HepG2 (cell line): Measurements from ENCODE around the gene ARSJ. TPM values are rescaled to one million over a fixed set of nuclear protein-coding genes. Genes with fewer than 3 reads are reported as not detected.

Source experiments
- ATAC-seq: fragments of 200-7000 bp; cut with Tn5 transposase; 3 replicates; pipeline ENCODE4 v1.9.1; 2020; ENCODE audit warnings: mild to moderate bottlenecking, moderate library complexity
- BruUV-seq: library from RNA; stranded (reverse); fragments of 400-500 nt; replicated peaks from 2 replicates; lab custom pipeline; 2021; lab: Mats Ljungman, UMichigan
- CTCF ChIA-PET: fragments of 300-600 bp; formaldehyde crosslinking; extraction: SDS; loops from one replicate; lab custom pipeline; 2021; ENCODE audit warnings: low total read pairs, inconsistent platforms, low intra/inter-chr PET ratio; lab: Yijun Ruan, JAX
- POLR2A ChIA-PET: fragments of 350-600 bp; sonication (Branson Sonifier 250); formaldehyde crosslinking; loops from one replicate; lab custom pipeline; 2020; ENCODE audit warnings: antibody characterized with exemption, inconsistent platforms; lab: Yijun Ruan, JAX
- DNase-seq: peaks from one replicate; pipeline ENCODE4 v3.0.0-alpha.2; 2015; ENCODE audit warnings: low spot score
- FAIRE-seq: peaks from 3 replicates; lab custom pipeline; 2011; peaks lifted over from hg19 to GRCh38; lab: Jason Lieb, UNC
- H2AFZ ChIP-seq: one replicate; pipeline ENCODE4 v1.6.1; 2011; ENCODE audit warnings: low read length, inconsistent platforms
- H3K27ac ChIP-seq: fragments of 300-600 bp; 3 replicates; pipeline ENCODE4 v1.8.0; 2011; ENCODE audit warnings: mixed run types, mild to moderate bottlenecking, mixed read lengths, low read length, inconsistent platforms; ENCODE audit not compliant: insufficient read depth; ENCODE audit errors: extremely low read length
- H3K27me3 ChIP-seq, 2 experiments: fragments of 200-600 bp in 1 of 2; 2 replicates in 1 of 2; 3 replicates in 1 of 2; pipeline versions ENCODE4 v1.6.0 to v1.8.0; 2011; ENCODE audit warnings: low read length in 2 of 2, mild to moderate bottlenecking in 2 of 2, moderate library complexity in 2 of 2, inconsistent platforms in 1 of 2; ENCODE audit not compliant: insufficient read depth in 2 of 2, control insufficient read depth in 1 of 2
- H3K36me3 ChIP-seq, 2 experiments: fragments of 200-600 bp in 1 of 2; replicated peaks in 1 of 2; 2 replicates in 1 of 2; 3 replicates in 1 of 2; pipeline versions ENCODE4 v1.5.1 to v1.8.0; 2011; ENCODE audit warnings: low read length in 2 of 2, inconsistent platforms in 1 of 2; ENCODE audit not compliant: insufficient read depth in 2 of 2, control insufficient read depth in 1 of 2
- H3K4me1 ChIP-seq: 2 replicates; pipeline ENCODE4 v1.5.1; 2012; ENCODE audit warnings: low read length, inconsistent platforms; ENCODE audit not compliant: insufficient read depth
- H3K4me2 ChIP-seq: 2 replicates; pipeline ENCODE4 v1.6.0; 2011; ENCODE audit warnings: low read depth, low read length, inconsistent platforms
- H3K4me3 ChIP-seq, 3 experiments: fragments of 200-600 bp in 1 of 3; sonication (generic), shearing (Covaris generic) in 1 of 3; replicated peaks in 1 of 3; 2 replicates each; pipeline ENCODE4 v1.5.1; 2011 to 2016; ENCODE audit warnings: low read length in 3 of 3, inconsistent platforms in 2 of 3, low read depth in 2 of 3, mild to moderate bottlenecking in 2 of 3, control low read depth in 1 of 3, mixed read lengths in 1 of 3; ENCODE audit not compliant: insufficient read depth in 1 of 3
- H3K79me2 ChIP-seq: one replicate; pipeline ENCODE4 v1.6.1; 2011; ENCODE audit warnings: low read length, inconsistent platforms; ENCODE audit not compliant: insufficient read depth
- H3K9ac ChIP-seq: 2 replicates; pipeline ENCODE4 v1.6.0; 2011; ENCODE audit warnings: mild to moderate bottlenecking, low read depth, low read length, inconsistent platforms; ENCODE audit not compliant: insufficient read depth
- H3K9me3 ChIP-seq: 2 replicates; pipeline ENCODE4 v1.5.1; 2012; ENCODE audit warnings: mild to moderate bottlenecking, low read length
- H4K20me1 ChIP-seq: 2 replicates; pipeline ENCODE4 v1.6.0; 2011; ENCODE audit warnings: inconsistent platforms, mild to moderate bottlenecking, low read length, moderate library complexity; ENCODE audit not compliant: insufficient read depth
- CAMTA2 ChIP-seq: sonication (generic); formaldehyde crosslinking; IDR thresholded peaks from 2 replicates; pipeline ENCODE4 v1.4.0; 2020; ENCODE audit warnings: mild to moderate bottlenecking, missing genetic modification reagents, borderline replicate concordance
- KAT2B ChIP-seq: fragments of 150-350 bp; IDR thresholded peaks from 2 replicates; pipeline ENCODE4 v1.6.1; 2014; ENCODE audit warnings: low read depth, low read length, borderline replicate concordance
- KDM4B ChIP-seq: sonication (generic); formaldehyde crosslinking; IDR thresholded peaks from 2 replicates; pipeline ENCODE4 v1.4.0; 2020; ENCODE audit warnings: missing genetic modification reagents
- MIXL1 ChIP-seq: IDR thresholded peaks from 2 replicates; pipeline ENCODE4 v1.6.1; 2016
- PCBP2 ChIP-seq: fragments of 200-400 bp; formaldehyde crosslinking; optimal IDR thresholded peaks from 2 replicates; pipeline ENCODE3; 2018; ENCODE audit warnings: low read length, low read depth; ENCODE audit not compliant: poor library complexity, severe bottlenecking
- SAFB2 ChIP-seq: sonication (generic); formaldehyde crosslinking; IDR thresholded peaks from 2 replicates; pipeline ENCODE4 v1.5.1; 2020; ENCODE audit warnings: missing genetic modification reagents, low read depth, mild to moderate bottlenecking, borderline replicate concordance
- SMARCE1 ChIP-seq: fragments of 450-650 bp; IDR thresholded peaks from 2 replicates; pipeline ENCODE4 v1.6.1; 2017; ENCODE audit warnings: borderline replicate concordance
- U2AF2 ChIP-seq: fragments of 200-400 bp; formaldehyde crosslinking; IDR thresholded peaks from 2 replicates; pipeline ENCODE4 v1.6.1; 2017; ENCODE audit warnings: low read depth, mild to moderate bottlenecking, low read length
- ZNF101 ChIP-seq: sonication (generic); formaldehyde crosslinking; IDR thresholded peaks from 2 replicates; pipeline ENCODE4 v1.4.0; 2020; ENCODE audit warnings: mild to moderate bottlenecking, low read depth, missing genetic modification reagents, borderline replicate concordance
- ZNF232 ChIP-seq: sonication (generic); formaldehyde crosslinking; IDR thresholded peaks from 2 replicates; pipeline ENCODE4 v1.4.0; 2020; ENCODE audit warnings: missing genetic modification reagents, borderline replicate concordance
- ZNF337 ChIP-seq: sonication (generic); formaldehyde crosslinking; IDR thresholded peaks from 2 replicates; pipeline ENCODE4 v1.5.1; 2020; ENCODE audit warnings: missing genetic modification reagents, low read depth, mild to moderate bottlenecking, borderline replicate concordance
- ZNF530 ChIP-seq: sonication (generic); formaldehyde crosslinking; IDR thresholded peaks from 2 replicates; pipeline ENCODE4 v1.5.0; 2020; ENCODE audit warnings: low read depth, mild to moderate bottlenecking, missing genetic modification reagents
- WGBS: methylation state at CpG from one replicate; pipeline ENCODE4 v1.1.6; 2017; ENCODE audit warnings: low lambda C conversion rate; 5-methylcytosine and 5-hydroxymethylcytosine counted together
- in situ Hi-C: cut with HindIII; loops from 2 replicates; pipeline ENCODE4 v1.10.0; 2017; ENCODE audit warnings: low pct_unique_long_range_greater_than_20kb; ENCODE audit not compliant: extremely low pct_ligation_motif_present
- intact Hi-C: fragments of 100-400 bp; cut with micrococcal nuclease; formaldehyde crosslinking; loops from one replicate; pipeline ENCODE4 v1.10.0; 2022; ENCODE audit not compliant: unreplicated experiment
- polyA plus RNA-seq, 8 experiments: library from polyadenylated mRNA; depleted of rRNA in 3 of 8; stranded (reverse) in 7 of 8; unstranded in 1 of 8; fragments of >200 nt; fragmentation: Illumina TruSeq in 4 of 8; extraction: Trizol in 4 of 8; gene quantifications; 2 replicates each; pipeline versions ENCODE4 v1.2.1 to v1.2.3, GENCODE V29; 2011 to 2016; ENCODE audit warnings: low read depth in 4 of 8, missing spikeins in 1 of 8, mixed read lengths in 1 of 8; ENCODE audit not compliant: insufficient read depth in 1 of 8
- total RNA-seq, 5 experiments: library from RNA; depleted of rRNA; stranded (reverse); fragments of >200 nt; fragmentation: Illumina TruSeq; extraction: Trizol; gene quantifications; 2 replicates each; pipeline ENCODE4 v1.2.3, GENCODE V29; 2016; ENCODE audit warnings: low read depth in 1 of 5
- TF ChIP-seq, protein P1 (sequence below): sonication (generic); formaldehyde crosslinking; IDR thresholded peaks from 2 replicates; pipeline ENCODE4 v1.5.0; 2020; ENCODE audit warnings: mild to moderate bottlenecking, missing genetic modification reagents

The ARSJ gene
- total and polyA plus RNA-seq, 2 of the 13 experiments (the other 11 are each of a cell fraction or from before 2014, with no cell fraction given), result not detected

DNA sequence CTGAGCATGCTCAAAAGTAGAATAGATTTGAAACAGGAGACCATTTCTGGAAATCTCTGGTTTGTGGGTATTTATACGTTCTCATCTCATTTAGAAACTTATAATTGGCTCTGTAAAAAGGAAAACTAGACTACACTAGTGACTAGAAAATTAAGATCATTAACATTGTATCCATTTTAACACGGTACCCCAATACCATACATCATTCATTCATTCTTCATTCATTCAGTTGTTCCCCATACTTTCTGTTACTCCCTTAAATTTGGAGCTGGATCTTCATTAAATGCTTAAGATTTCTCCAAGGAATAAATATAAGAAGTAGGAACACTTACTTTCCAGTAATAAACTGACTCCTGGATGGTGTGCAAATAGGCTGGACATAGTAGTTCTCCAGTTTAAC is 1.3 kb downstream of the ARSJ start:
- Histone ChIP-seq H3K79me2 (no peaks in the 10 kb centered on the region), H3K9me3 (no peaks in the 10 kb centered on the region), H3K27me3 (peaks cover 3 to 17% of the 10 kb centered on the region in 2 experiments; a peak in 3 of 5 replicates), H3K4me3 (no peak overlapping the region), H3K36me3 (no peaks in the 10 kb centered on the region), H2AFZ (no peak overlapping the region), H4K20me1 (no peaks in the 10 kb centered on the region), H3K4me2 (no peak overlapping the region), H3K9ac (no peak overlapping the region), H3K27ac (no peak overlapping the region), H3K4me1 (no peaks in the 10 kb centered on the region)
- TF ChIP-seq U2AF2, result no peak
- no peak for TF ChIP-seq SAFB2 (CRISPR knock-in tag)
- no peak for TF ChIP-seq KDM4B
- no peak for TF ChIP-seq ZNF530 (CRISPR knock-in tag)
- TF ChIP-seq SMARCE1, result no peak
- TF ChIP-seq ZNF232 (CRISPR knock-in tag), result no peak
- TF ChIP-seq, protein P1, sequence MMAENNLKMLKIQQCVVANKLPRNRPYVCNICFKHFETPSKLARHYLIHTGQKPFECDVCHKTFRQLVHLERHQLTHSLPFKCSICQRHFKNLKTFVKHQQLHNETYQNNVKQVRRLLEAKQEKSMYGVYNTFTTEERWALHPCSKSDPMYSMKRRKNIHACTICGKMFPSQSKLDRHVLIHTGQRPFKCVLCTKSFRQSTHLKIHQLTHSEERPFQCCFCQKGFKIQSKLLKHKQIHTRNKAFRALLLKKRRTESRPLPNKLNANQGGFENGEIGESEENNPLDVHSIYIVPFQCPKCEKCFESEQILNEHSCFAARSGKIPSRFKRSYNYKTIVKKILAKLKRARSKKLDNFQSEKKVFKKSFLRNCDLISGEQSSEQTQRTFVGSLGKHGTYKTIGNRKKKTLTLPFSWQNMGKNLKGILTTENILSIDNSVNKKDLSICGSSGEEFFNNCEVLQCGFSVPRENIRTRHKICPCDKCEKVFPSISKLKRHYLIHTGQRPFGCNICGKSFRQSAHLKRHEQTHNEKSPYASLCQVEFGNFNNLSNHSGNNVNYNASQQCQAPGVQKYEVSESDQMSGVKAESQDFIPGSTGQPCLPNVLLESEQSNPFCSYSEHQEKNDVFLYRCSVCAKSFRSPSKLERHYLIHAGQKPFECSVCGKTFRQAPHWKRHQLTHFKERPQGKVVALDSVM (CRISPR knock-in tag), result no peak
- TF ChIP-seq MIXL1 (CRISPR knock-in tag), result no peak
- TF ChIP-seq PCBP2, result no peak
- TF ChIP-seq CAMTA2, result no peak
- no peak for TF ChIP-seq KAT2B
- TF ChIP-seq ZNF101 (CRISPR knock-in tag), result no peak
- TF ChIP-seq ZNF337 (CRISPR knock-in tag), result no peak
- in situ Hi-C loops, result no loop called here
- no TSS peak for BruUV-seq
- POLR2A ChIA-PET, result no interaction called here
- 40% methylated on average over 2 of the region's 2 CpGs for WGBS
- CTCF ChIA-PET, result no interaction called here
- DNase-seq, result no peak
- intact Hi-C loops, result no loop called here
- no peak for ATAC-seq
- no peak for FAIRE-seq
